SJSA1 (cell line): Measurements from ENCODE around the gene EFNA5. TPM values are rescaled to one million over a fixed set of nuclear protein-coding genes. Genes with fewer than 3 reads are reported as not detected.

Experiments used
- DNase-seq, 2 experiments: peaks; one replicate each; pipeline ENCODE4 v3.0.0-alpha.2; 2015 to 2020; ENCODE audit warnings: low spot score in 2 of 2, low read depth in 1 of 2
- H3K27ac ChIP-seq: fragments of 250-450 bp; sonication (Bioruptor Pico); 2 replicates; pipeline ENCODE4 v1.5.1; 2020; ENCODE audit warnings: mild to moderate bottlenecking, moderate library complexity
- H3K27me3 ChIP-seq: fragments of 250-450 bp; sonication (Bioruptor Pico); replicated peaks from 2 replicates; pipeline ENCODE4 v1.5.1; 2020; ENCODE audit warnings: mild to moderate bottlenecking, moderate library complexity
- H3K36me3 ChIP-seq: fragments of 250-450 bp; sonication (Bioruptor Pico); 2 replicates; pipeline ENCODE4 v1.5.1; 2020; ENCODE audit warnings: mild to moderate bottlenecking
- H3K4me1 ChIP-seq: fragments of 250-450 bp; sonication (Bioruptor Pico); replicated peaks from 2 replicates; pipeline ENCODE4 v1.6.1; 2021; ENCODE audit warnings: mild to moderate bottlenecking
- H3K4me3 ChIP-seq: fragments of 250-450 bp; sonication (Bioruptor Pico); 2 replicates; pipeline ENCODE4 v1.5.1; 2020; ENCODE audit warnings: mild to moderate bottlenecking
- H3K9me3 ChIP-seq: fragments of 250-450 bp; sonication (Bioruptor Pico); replicated peaks from 2 replicates; pipeline ENCODE4 v1.5.1; 2020; ENCODE audit warnings: mild to moderate bottlenecking
- total RNA-seq: library from RNA; depleted of rRNA; stranded (reverse); fragments of >200 nt; shearing (Covaris generic); gene quantifications from 2 replicates; pipeline ENCODE4 v1.2.3, GENCODE V29; 2014

EFNA5 gene
- total RNA-seq, 1 experiment from 2014 or later = 0.87 TPM

DNA sequence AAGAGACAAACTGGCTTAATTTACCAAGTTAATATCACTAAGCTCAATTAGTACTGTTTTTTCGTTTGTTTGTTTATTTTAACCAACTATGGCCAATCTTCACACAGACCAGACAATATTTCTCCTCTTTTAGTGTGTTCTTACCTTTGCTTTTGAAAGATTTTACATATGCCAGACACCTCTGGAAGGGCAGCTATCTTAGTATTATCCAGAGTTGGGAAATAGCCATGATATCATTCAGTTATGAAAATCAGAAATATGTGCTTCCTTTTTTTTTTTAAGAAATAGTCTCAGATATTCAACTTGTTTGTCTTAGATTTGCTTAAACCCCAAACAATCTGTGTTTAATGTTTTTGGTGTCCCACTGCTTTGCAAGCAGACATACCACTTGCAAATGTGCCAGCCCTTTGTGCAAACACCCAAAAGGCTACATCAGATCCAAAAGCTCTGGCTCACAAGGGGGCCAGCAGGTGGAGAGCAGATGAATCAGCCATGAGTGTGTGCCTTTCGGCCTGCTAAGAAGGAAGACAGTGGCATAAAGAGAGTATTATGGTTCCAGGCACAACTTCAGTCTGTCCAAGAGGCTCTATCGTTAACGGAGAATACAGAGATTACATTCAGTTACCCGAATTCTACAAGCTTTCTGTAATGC, 147.6 kb downstream of the EFNA5 start:
- H3K4me3 ChIP-seq = no peak overlapping the region
- H3K27ac ChIP-seq = no peak overlapping the region
- DNase-seq = no peak
- H3K27me3 ChIP-seq = no peaks in the 10 kb centered on the region
- peaks cover 8% of the 10 kb centered on the region for H3K4me1 ChIP-seq
- no peaks in the 10 kb centered on the region for H3K36me3 ChIP-seq
- no peaks in the 10 kb centered on the region for H3K9me3 ChIP-seq

DNA sequence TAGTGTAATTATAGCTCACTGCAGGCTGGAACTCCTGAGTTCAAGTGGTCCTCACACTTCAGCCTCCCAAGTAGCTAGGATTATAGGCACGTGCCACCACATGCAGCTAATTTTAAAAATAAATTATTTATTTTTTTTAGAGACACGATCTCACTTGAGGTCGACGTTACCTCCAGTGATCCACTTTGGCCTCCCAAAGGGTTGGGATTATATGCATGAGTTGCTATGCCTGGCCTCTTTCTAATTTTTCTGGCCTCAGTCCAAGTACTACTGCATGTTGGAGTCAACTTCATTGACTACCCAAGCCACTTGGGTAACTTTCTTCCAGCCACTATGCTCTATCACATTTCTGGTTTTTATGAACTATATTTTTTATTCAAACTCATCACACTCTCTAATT, 148.3 kb downstream of the EFNA5 start:
- no peak overlapping the region for H3K27ac ChIP-seq
- H3K9me3 ChIP-seq = no peaks in the 10 kb centered on the region
- H3K4me1 ChIP-seq = peaks cover 8% of the 10 kb centered on the region
- H3K36me3 ChIP-seq = no peaks in the 10 kb centered on the region
- DNase-seq = no peak
- no peak overlapping the region for H3K4me3 ChIP-seq
- no peaks in the 10 kb centered on the region for H3K27me3 ChIP-seq

DNA sequence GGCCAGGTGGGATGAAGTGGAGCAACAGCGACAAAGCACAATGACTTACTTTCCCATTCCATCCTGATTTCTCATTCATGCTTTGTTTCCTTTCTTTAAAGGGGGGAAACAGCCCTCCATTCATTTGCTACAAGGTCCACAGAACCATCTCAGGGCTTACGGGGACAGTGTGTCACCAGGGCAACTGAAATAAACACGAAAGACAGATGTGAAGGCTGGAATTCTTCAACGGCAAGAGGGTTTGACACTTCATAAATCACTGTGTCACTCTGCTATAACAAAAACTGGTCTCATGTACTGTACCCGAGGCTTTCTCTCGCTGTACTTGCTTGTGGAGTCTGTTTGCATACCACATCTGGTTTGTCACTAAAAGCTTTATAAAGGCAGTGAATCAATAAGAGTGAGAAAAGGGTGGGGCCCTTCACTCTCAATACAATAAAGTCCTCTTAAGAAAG, 150.8 kb downstream of the EFNA5 start:
- no peaks in the 10 kb centered on the region for H3K36me3 ChIP-seq
- H3K4me1 ChIP-seq = peaks cover 8% of the 10 kb centered on the region
- H3K27me3 ChIP-seq = no peaks in the 10 kb centered on the region
- H3K9me3 ChIP-seq = no peaks in the 10 kb centered on the region
- peak in 1 of 2 experiments; percentile 44 for DNase-seq
- no peak overlapping the region for H3K4me3 ChIP-seq
- no peak overlapping the region; the same call in 1 of the 2 replicates for H3K27ac ChIP-seq

DNA sequence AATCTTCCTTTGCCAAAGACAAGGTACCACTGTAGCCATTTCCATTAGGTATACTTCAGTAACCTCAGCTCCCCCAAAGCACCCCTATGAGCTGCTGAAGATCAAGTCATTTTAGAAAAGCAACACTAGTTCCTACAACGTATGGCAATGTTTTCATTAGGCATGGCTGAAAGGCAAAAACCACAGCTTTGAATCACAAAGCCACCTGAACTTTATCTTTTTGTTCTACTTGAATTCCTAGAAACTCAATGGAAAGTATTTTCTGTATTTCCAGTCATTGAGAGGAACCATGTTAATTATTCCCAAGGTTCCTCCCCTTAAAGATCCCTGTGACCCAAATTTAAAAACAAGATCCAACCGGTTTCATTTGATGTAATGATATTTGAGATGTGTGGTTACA, 152.1 kb downstream of the EFNA5 start:
- no peaks in the 10 kb centered on the region for H3K27me3 ChIP-seq
- no peak overlapping the region for H3K27ac ChIP-seq
- H3K4me3 ChIP-seq = no peak overlapping the region
- H3K36me3 ChIP-seq = no peaks in the 10 kb centered on the region
- DNase-seq = no peak
- peaks cover 8% of the 10 kb centered on the region for H3K4me1 ChIP-seq
- H3K9me3 ChIP-seq = no peaks in the 10 kb centered on the region

DNA sequence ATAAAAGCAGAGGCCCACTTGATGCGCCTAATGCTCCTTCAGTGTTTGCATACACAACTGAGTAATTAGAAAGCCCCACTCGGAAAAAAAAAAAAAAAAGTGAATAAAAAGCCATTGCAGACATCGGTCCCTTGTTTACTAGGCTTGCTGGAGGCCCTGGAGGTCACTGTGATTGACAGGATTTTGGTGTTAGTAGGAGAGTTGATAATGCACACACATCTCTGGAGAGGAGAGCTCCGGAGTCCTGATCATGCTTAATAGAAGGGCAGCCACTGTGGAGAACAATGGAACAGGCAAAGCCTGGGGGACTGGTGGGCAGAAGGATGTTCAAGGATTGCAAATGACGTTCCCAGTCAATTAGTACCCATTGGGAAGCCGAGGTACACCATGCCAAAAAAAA, 152.5 kb downstream of the EFNA5 start:
- H3K27me3 ChIP-seq = no peaks in the 10 kb centered on the region
- H3K4me3 ChIP-seq = no peak overlapping the region
- H3K36me3 ChIP-seq = no peaks in the 10 kb centered on the region
- H3K4me1 ChIP-seq = peaks cover 8% of the 10 kb centered on the region
- H3K9me3 ChIP-seq = no peaks in the 10 kb centered on the region
- H3K27ac ChIP-seq = no peak overlapping the region
- no peak for DNase-seq

DNA sequence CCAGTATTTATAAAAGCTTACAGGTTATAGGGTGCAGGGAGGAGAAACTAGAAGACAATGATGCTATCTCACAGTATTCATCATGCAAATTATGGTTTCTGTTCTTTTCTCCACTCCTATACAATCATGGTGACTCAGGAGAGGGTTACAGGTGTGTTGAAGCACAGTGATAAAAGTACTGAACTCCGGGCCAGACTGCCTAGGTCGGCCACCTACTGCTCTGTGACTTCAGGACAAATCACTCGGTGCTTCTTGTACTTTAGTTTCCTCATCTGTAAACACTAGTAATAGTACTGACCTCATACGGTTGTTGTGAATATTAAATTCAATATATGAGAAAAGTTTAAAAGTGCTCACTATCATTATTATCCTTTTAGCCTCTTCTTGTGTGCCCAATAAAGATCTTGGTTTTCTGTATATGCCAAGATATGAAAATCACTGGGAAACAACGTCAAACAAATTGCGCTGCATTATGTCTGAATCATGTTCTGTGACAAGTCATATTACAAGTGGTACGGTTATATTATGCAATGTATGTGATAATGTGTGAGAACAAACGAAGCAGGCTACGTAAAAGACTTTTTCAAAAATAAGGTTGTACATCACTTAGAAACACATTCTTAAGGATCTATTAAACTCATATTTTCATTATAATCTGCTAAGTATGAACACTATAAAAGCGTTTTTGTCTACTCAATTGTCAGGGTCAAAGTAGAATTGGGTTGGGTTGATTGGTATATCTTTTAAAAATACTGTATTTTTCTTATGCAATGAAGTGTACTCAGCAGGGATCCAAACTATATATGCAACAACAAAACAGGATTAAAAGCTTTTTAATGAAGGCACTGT, 153.3 kb downstream of the EFNA5 start:
- Histone ChIP-seq H3K9me3 (no peaks in the 10 kb centered on the region), H3K27ac (no peak overlapping the region), H3K4me3 (no peak overlapping the region), H3K4me1 (peaks cover 8% of the 10 kb centered on the region), H3K36me3 (no peaks in the 10 kb centered on the region), H3K27me3 (no peaks in the 10 kb centered on the region)
- DNase-seq = no peak

DNA sequence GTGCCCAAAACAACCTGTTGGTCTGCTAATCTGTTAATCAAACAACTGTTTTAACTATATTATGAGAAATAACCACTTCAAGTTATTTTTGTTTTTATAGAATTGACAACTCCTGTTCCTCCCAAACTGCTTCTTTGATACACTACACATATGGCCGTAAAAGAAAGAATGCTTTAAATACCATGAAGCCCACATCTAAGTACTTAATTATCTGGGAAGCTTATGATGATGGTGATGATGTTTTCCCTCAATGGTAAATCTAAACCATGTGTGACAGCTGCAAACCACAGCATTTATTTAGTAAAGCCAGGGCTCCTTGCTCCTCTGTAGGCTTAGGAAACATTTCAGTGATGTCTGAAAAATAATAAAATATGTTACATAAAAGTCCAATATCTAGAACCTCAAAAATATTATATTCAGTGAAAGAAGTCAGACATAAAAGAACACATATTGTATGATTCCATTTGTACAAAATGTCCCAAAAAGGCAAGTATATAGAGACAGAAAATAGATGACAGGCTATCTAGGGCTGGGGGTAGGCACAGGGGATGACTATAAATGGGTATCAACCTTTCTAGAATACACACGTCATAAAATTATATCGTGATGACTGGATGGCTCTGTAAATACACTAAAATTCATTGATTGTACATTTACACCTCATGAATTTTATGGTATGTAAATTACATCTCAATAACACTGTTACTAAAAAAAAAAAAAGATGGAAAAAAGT, 154.1 kb downstream of the EFNA5 start:
- H3K27me3 ChIP-seq = no peaks in the 10 kb centered on the region
- H3K9me3 ChIP-seq = no peaks in the 10 kb centered on the region
- no peak overlapping the region for H3K27ac ChIP-seq
- no peaks in the 10 kb centered on the region for H3K36me3 ChIP-seq
- H3K4me3 ChIP-seq = no peak overlapping the region
- DNase-seq = peak in 1 of 2 experiments; percentile 32
- peaks cover 8% of the 10 kb centered on the region for H3K4me1 ChIP-seq

DNA sequence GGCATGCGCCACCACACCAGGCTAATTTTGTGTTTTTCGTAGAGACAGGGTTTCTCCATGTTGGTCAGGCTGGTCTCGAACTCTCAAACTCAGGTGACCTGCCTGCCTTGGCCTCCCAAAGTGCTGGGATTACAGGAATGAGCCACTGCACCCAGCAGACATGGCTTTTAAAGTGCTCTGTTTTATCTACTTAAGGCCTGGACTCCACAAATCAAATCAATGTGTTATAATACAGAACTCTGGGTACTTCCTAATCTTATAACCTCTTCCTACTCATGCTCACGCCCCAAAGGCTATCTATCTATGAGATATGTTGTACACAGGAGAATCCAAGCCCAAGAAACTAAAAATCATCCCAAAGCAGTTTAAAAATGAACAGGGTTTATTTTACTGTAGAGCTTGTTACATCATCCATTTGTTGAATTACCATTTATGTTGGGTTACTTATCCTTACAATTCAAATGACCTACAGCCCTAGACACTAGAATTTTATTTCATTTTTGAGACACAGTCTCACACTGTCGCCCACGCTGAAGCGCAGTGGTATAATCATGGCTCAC, 155.1 kb downstream of the EFNA5 start:
- H3K4me3 ChIP-seq = no peak overlapping the region
- H3K36me3 ChIP-seq = no peaks in the 10 kb centered on the region
- no peaks in the 10 kb centered on the region for H3K27me3 ChIP-seq
- no peak overlapping the region for H3K27ac ChIP-seq
- H3K4me1 ChIP-seq = peaks cover 8% of the 10 kb centered on the region
- no peak for DNase-seq
- no peaks in the 10 kb centered on the region for H3K9me3 ChIP-seq

DNA sequence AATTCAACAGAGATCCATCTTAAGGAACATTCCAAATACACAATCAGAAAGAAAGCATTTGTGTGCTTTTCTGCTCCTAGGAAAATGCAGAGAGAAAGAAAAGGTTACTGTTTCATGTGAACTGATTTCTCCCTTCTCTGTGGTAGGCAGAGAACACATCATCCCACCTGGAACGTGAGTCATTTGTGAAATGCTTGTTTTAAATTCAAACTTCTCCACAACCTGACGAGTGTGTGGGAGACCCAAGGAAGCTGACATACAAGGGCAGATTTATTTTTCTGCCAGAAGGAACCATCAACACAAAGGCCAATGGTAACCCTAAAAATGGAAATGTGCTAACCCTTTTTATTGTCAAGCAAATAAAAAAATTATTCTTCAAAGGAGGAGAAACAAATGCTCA, 156.4 kb downstream of the EFNA5 start:
- Histone ChIP-seq H3K9me3 (no peaks in the 10 kb centered on the region), H3K36me3 (no peaks in the 10 kb centered on the region), H3K27ac (no peak overlapping the region), H3K27me3 (no peaks in the 10 kb centered on the region), H3K4me1 (no peaks in the 10 kb centered on the region), H3K4me3 (no peak overlapping the region)
- no peak for DNase-seq

DNA sequence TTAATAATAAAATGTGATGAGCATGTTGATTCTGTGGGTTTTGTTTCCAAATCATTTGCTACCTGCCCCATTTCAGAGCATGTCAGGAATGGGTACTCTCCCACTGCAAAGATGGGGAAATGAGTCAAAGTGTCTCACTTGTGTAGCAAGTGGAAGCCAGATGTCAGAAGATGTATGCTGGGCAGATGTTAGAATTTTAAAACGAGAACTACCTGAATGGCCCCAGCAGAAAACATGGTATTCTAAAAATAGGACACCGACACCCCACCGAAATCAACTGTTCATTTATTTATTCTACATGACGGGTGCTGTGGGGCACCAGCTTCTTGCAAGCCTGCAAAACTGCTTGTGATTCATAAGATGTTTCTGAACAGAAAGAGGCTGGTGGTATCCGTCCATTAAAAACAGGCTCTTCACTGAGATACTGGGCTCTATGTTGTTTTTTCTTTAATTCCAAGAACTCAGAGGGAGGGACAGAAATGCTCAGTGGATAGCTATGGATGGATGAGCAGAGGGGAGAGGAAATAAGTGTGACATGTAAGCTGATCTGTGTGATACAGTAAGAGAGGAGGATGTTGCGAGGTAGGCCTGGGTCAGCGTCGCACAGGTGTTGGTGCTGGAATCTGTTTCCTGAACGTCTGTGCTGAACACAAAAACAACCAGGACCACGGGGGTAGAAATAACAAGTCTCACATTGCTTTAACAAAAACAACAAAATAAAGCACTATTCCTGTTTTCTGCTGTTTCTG, 157.2 kb downstream of the EFNA5 start:
- no peaks in the 10 kb centered on the region for H3K4me1 ChIP-seq
- no peak overlapping the region for H3K27ac ChIP-seq
- H3K4me3 ChIP-seq = no peak overlapping the region
- no peaks in the 10 kb centered on the region for H3K27me3 ChIP-seq
- no peaks in the 10 kb centered on the region for H3K9me3 ChIP-seq
- no peaks in the 10 kb centered on the region for H3K36me3 ChIP-seq
- DNase-seq = no peak

DNA sequence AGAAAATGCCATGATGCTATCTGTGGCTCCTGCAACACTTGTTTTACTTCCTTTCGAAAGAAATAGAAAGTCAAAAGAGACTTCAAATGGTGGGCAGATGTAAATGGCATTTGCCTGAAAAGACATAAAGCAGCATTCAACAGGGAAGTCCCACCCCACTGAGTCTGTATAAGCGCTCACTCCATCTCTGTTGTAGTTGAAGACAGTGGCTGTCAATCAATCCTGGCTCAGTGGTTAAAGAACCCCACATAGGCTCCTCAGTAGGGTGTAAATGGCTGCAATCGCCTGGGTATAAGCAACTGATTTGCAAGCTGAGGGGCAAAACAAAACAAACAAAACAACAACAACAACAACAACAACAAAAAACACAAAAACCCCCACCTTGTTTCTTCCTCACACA, 158.7 kb downstream of the EFNA5 start:
- no peak for DNase-seq
- H3K4me3 ChIP-seq = no peak overlapping the region
- no peaks in the 10 kb centered on the region for H3K4me1 ChIP-seq
- H3K27me3 ChIP-seq = no peaks in the 10 kb centered on the region
- H3K36me3 ChIP-seq = no peaks in the 10 kb centered on the region
- no peaks in the 10 kb centered on the region for H3K9me3 ChIP-seq
- no peak overlapping the region for H3K27ac ChIP-seq

DNA sequence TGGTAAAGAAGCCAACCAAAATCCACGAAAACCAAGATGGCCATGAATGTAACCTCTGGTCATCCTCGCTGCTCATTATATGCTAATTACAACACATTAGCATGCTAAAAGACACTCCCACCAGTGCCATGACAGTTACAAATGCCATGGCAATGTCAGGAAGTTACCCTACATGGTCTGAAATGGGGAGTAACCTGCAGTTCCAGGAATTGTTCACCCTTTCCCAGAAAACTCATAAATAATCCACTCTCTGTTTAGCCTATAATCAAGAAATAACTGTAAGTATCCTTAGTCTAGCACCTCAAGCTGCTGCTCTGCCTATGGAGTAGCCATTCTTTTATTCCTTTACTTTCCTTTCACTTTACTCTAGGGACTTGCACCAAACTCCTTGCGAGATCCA, 160.6 kb downstream of the EFNA5 start:
- no peak for DNase-seq
- Histone ChIP-seq H3K9me3 (no peaks in the 10 kb centered on the region), H3K27ac (no peak overlapping the region)

DNA sequence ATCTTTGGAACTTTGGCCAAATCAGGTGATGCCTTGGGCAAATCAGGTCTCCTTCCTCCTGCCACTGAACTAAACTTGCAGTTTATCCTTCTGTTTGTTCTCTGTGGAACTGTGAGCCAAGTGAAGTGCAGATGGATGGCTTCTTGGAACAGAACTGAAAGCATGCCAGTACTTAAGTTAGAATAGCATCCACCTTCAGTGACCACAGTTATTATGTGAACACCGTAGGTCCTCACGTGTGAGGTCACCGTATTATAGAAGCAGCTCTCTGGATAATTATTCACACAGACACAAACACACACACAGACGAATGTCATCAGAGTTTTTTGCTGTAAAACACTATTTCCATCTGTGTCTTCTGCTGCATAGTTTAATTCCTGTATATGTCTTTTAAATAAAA, 162.6 kb downstream of the EFNA5 start:
- DNase-seq = no peak
- no peak overlapping the region for H3K27ac ChIP-seq
- no peaks in the 10 kb centered on the region for H3K4me1 ChIP-seq
- no peaks in the 10 kb centered on the region for H3K36me3 ChIP-seq
- H3K9me3 ChIP-seq = no peaks in the 10 kb centered on the region
- no peak overlapping the region for H3K4me3 ChIP-seq
- H3K27me3 ChIP-seq = no peaks in the 10 kb centered on the region

More for the DNA sequence above, 160.6 kb downstream of the EFNA5 start:
- no peak overlapping the region for H3K4me3 ChIP-seq
- no peaks in the 10 kb centered on the region for H3K4me1 ChIP-seq
- H3K27me3 ChIP-seq = no peaks in the 10 kb centered on the region
- no peaks in the 10 kb centered on the region for H3K36me3 ChIP-seq
